ENCODE results near the gene DCAKD. TPM values are rescaled to one million over a fixed set of nuclear protein-coding genes. Genes with fewer than 3 reads are reported as not detected.

Gene DCAKD
- 17.2 and 30.6 TPM in 2 replicates for total RNA-seq

GRCh38 chr17:45051060-45051719 lies at the start of gene DCAKD:
Gene DCAKD, minus strand, starts transcription at chr17:45051632. Its CDS starts 16,747 bp downstream, at chr17:45034885.

GRCh38 chr17:45060797-45061605 lies 9.6 kb upstream of the DCAKD start, which contains the start of gene NMT1:
Gene NMT1, plus strand, starts transcription at chr17:45061317. Its CDS starts 13 bp downstream, at chr17:45061330.

Other genes starting within 250 kb of the DCAKD start
- 8.1 and 12.6 TPM in 2 replicates for gene GJC1, start 221.3 kb downstream of the DCAKD start, total RNA-seq
- not detected in 2 replicates for gene HIGD1B, start 203.7 kb downstream of the DCAKD start, total RNA-seq
- 144 and 266 TPM in 2 replicates for gene EFTUD2, start 152.2 kb downstream of the DCAKD start, total RNA-seq
- gene GFAP, start 136.1 kb downstream of the DCAKD start, total RNA-seq, result 0.16 TPM in 1 of 2 replicates, not detected in the other
- gene KIF18B, start 103.9 kb downstream of the DCAKD start, total RNA-seq, result 2.8 and 3.9 TPM in 2 replicates
- gene C1QL1, start 83.3 kb downstream of the DCAKD start, total RNA-seq, result 0.31 TPM in 1 of 2 replicates, not detected in the other
- 48.7 and 116 TPM in 2 replicates for gene NMT1, start 9.7 kb upstream of the DCAKD start, total RNA-seq
- 10.2 and 31.5 TPM in 2 replicates for gene PLCD3, start 80.9 kb upstream of the DCAKD start, total RNA-seq
- 2.6 and 3.9 TPM in 2 replicates for gene ACBD4, start 84.1 kb upstream of the DCAKD start, total RNA-seq
- 5.8 and 8.6 TPM in 2 replicates for gene HEXIM1, start 96.8 kb upstream of the DCAKD start, total RNA-seq
- 3.3 and 4.4 TPM in 2 replicates for gene HEXIM2, start 110.2 kb upstream of the DCAKD start, total RNA-seq
- 2.3 and 2.7 TPM in 2 replicates for gene FMNL1, start 170.3 kb upstream of the DCAKD start, total RNA-seq
- gene SPATA32, start 210.5 kb upstream of the DCAKD start, total RNA-seq, result not detected in 2 replicates